ENCODE results near the gene VNN1.
"Not testable (repeated sequence)": the region's sequence is repeated elsewhere in the genome, so short reads cannot be mapped to it uniquely, and the experiment has no call there.

Gene VNN1

DNA sequence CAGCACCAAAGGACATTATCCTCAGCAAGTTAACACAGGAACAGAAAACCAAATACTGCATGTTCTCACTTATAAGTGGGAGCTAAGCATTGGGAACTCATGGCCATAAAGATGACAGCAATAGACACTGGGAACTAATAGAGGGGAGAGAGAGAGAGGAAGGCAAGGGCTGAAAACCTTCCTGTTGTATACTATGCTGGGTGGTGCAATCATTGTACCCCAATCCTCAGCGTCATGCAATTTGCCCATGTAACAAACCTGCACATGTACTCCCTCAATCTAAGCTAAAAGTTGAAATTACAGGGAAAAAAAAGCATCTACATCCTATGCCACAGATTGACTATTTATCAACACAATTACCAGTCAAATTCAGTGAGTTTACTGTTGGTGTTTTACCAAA lies 20.0 kb upstream of the VNN1 start:
- H3K9me3 Mint-ChIP-seq, result peaks cover 10 to 13% of the 10 kb centered on the region in 2 donors
- no peak overlapping the region for H3K4me3 Mint-ChIP-seq
- no peaks in the 10 kb centered on the region for H3K27me3 Mint-ChIP-seq
- ATAC-seq (no peak), DNase-seq (no peak)
- H3K4me1 Mint-ChIP-seq, result peaks cover 18% of the 10 kb centered on the region
- H3K27ac Mint-ChIP-seq, result no peak overlapping the region

- peaks cover 5 to 8% of the 10 kb centered on the region in 2 donors for H3K9me3 Mint-ChIP-seq
- no peak for DNase-seq
- no peaks in the 10 kb centered on the region for H3K27me3 Mint-ChIP-seq
- H3K27ac Mint-ChIP-seq, result no peak overlapping the region
- H3K4me1 Mint-ChIP-seq, result peaks cover 18% of the 10 kb centered on the region
- no peak for ATAC-seq
- H3K4me3 Mint-ChIP-seq, result no peak overlapping the region
These were observed 19.4 kb upstream of the VNN1 start for GRCh38 chr6:132733283-132733682.

DNA sequence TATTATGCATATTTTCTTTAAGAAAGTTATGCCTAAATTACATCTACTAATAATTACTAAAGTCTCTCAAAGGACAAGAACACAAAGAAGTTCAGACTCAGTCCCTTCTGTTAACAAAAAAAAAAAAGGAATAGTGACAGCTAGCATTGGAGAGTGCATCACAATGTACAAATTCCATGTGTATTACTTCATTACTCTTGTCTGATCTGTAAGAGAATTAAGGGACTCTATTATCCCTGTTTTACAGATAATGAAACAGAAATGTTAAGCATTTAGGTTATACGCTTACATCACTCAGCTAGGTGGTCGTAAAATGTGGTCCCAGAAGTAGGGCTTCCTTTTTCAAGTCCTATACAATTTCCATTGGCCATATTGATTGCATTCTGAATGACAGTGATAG lies 17.2 kb upstream of the VNN1 start:
- ATAC-seq (no peak), DNase-seq (no peak)
- H3K9me3 Mint-ChIP-seq, result no peaks in the 10 kb centered on the region
- H3K27ac Mint-ChIP-seq, result peak overlapping the region in 1 of 2 donors; percentile 74
- H3K27me3 Mint-ChIP-seq, result no peaks in the 10 kb centered on the region
- no peak overlapping the region for H3K4me3 Mint-ChIP-seq
- peaks cover 12% of the 10 kb centered on the region for H3K4me1 Mint-ChIP-seq

DNA sequence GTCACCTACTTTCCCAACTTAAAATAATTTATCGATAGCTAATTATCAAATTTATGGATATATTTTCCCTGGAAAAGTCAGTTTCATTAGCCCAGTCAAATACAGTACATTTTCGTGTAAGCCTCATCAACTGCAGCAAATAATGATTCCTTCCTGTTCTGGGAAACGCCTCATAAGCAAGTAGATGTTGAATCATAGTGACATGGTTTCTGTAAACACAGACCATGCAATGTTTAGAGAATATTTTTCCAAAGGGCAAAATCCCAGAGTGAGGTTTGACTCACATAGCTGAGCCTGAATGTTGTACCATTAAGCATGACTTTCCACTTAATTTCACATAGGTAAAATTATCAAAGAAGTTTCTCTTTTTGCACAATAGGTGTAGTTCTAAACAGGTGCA lies 16.7 kb upstream of the VNN1 start:
- Mint-ChIP-seq H3K27ac (no peak overlapping the region), H3K4me1 (peaks cover 14% of the 10 kb centered on the region), H3K4me3 (no peak overlapping the region), H3K27me3 (no peaks in the 10 kb centered on the region), H3K9me3 (no peaks in the 10 kb centered on the region)
- ATAC-seq (no peak), DNase-seq (no peak)

- H3K4me1 Mint-ChIP-seq, result peaks cover 17% of the 10 kb centered on the region
- DNase-seq, result no peak
- no peaks in the 10 kb centered on the region for H3K27me3 Mint-ChIP-seq
- H3K27ac Mint-ChIP-seq, result no peak overlapping the region
- ATAC-seq, result no peak
- H3K4me3 Mint-ChIP-seq, result no peak overlapping the region
- H3K9me3 Mint-ChIP-seq, result no peaks in the 10 kb centered on the region
These were observed 14.8 kb upstream of the VNN1 start for GRCh38 chr6:132728616-132729015.

DNA sequence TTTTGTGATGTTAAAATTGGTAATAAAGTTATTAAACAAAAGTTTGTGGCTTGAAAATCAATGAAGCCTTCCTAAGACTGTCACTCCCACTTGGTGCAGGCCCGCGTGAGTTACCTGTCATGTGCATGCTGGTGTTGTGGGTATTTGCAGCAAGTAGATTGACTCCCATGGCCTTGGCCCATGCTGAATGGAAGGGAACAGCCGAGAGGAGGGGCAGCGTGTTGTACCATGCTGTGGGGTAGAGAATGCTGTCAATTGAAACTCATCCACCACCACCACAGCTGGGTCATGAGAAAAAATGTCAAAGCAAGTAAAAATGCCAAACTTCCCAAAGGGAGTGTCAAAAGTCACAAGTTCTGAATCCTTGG lies 12.7 kb upstream of the VNN1 start:
- Mint-ChIP-seq H3K27ac (peak overlapping the region in 1 of 2 donors; percentile 6), H3K4me3 (no peak overlapping the region), H3K4me1 (peaks cover 17% of the 10 kb centered on the region), H3K9me3 (no peaks in the 10 kb centered on the region), H3K27me3 (no peaks in the 10 kb centered on the region)
- ATAC-seq, result no peak
- DNase-seq, result no peak

DNA sequence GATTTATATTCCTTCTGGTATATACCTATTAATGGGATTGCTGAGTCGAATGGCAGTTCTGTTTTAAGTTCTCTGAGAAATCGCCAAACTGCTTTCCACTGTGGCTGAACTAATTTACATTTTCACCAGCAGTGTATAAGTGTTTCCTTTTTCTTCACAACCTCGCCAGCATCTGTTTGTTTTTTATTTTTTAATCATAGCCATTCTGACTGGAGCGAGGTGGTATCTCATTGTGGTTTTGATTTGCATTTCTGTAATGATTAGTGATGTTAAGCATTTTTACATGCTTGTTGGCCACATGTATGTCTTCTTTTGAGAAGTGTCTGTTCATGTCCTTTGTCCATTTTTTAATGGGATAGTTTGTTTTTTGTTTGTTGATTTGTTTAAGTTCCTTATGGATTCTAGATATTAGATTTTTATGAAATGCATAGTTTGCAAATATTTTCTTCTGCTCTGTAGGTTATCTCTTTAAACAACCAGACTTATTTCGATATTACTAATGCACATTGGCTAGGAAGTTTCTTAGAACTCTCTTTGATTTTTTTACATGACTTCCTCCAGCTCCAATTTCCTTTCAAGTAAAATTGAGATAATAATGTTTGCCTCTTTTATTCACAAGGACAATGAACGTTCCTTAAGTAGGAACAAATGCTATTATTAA lies 12.2 kb upstream of the VNN1 start:
- DNase-seq (no peak), ATAC-seq (no peak)
- H3K9me3 Mint-ChIP-seq, result no peaks in the 10 kb centered on the region
- no peak overlapping the region for H3K27ac Mint-ChIP-seq
- H3K4me1 Mint-ChIP-seq, result peaks cover 17% of the 10 kb centered on the region
- no peak overlapping the region for H3K4me3 Mint-ChIP-seq
- H3K27me3 Mint-ChIP-seq, result no peaks in the 10 kb centered on the region

DNA sequence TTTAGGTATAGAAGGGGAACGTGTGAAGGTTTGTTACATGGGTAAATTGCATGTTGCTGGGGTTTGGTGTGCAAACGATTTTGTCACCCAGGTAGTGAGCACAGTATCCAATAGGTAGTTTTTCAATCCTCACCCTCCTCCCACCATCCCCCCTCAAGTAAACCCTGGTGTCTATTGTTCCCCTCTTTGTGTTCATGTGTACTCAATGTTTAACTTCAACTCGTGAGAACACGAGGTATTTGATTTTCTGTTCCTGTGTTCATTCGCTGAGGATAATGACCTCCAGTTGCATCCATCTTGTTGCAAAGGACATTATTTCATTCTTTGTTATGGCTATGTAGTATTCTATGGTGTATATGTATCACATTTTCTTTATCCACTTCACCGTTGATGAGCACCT lies 11.6 kb upstream of the VNN1 start:
- H3K4me3 Mint-ChIP-seq, result no peak overlapping the region
- peaks cover 17% of the 10 kb centered on the region for H3K4me1 Mint-ChIP-seq
- ATAC-seq (no peak), DNase-seq (no peak)
- H3K27ac Mint-ChIP-seq, result no peak overlapping the region
- no peaks in the 10 kb centered on the region for H3K27me3 Mint-ChIP-seq
- H3K9me3 Mint-ChIP-seq, result no peaks in the 10 kb centered on the region

DNA sequence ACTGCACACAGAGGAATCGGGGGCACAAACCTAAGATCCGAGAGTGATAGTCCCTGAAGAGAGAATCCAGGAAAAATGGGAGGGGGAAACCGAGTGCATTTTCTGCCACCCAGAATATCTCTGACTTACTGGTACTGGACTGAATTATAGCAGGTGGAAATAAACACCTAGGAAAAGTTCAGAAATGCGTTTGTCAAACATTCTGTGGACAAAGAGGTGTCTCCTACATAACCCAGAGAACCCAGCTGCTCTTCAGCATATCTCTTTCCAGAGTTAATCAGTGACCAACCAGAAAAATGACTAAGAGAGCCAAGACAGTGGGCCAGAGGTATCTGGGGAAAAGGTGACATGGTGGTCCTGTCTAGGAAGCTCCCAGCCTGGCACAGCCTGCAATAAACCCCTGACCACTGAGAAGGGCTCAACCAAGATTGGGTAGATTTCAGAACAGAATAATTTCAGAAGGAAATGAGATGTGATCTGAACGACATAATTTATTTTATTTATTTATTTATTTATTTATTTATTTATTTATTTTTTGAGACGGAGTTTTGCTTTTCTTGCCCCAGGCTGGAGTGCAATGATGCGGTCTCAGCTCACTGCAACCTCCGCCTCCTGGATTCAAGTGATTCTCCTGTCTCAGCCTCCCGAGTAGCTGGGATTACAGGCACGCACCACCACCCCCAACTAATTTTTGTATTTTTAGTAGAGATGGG lies 6.0 kb upstream of the VNN1 start:
- Mint-ChIP-seq H3K27me3 (peaks cover 7% of the 10 kb centered on the region), H3K9me3 (no peaks in the 10 kb centered on the region), H3K4me1 (no peaks in the 10 kb centered on the region), H3K4me3 (no peak overlapping the region), H3K27ac (no peak overlapping the region)
- DNase-seq (no peak), ATAC-seq (no peak)

DNA sequence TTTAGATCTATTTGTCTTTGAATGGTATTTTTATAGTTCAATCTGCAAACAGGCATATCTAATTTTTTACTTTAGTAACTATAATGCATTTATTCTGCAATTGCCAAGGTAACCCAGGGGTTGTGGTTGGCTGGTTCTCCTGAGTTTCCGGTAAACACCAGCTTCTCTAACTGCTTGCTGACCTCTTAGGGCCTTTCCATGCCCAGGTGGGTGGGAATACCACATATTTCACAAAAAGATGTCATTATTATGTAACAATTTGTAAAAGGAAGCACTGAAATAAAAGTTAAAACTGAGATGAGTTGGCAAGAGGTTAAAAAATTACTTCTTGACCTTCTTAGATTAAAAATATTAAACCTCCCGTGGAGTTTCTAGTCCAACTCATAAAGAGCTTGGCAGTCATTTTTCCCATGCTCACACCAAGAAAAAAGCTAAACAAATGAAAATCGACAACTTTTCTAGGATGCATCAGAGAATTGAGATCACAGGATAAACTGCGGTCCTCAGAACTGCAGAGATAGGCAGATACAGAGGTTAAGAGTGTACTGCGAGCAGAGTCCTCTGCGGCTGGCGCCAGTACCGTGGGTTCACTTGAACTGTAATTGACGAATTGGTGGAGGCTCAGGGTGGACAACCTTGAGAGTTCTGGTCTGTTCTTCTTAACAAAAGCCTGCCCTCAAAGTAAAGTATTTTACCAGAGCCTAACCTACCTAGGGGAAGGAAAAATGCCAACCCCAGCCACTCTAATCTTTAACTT lies 2.2 kb upstream of the VNN1 start:
- H3K27me3 Mint-ChIP-seq, result peaks cover 21% of the 10 kb centered on the region
- no peak for DNase-seq
- H3K9me3 Mint-ChIP-seq, result no peaks in the 10 kb centered on the region
- H3K27ac Mint-ChIP-seq, result no peak overlapping the region
- no peak overlapping the region for H3K4me3 Mint-ChIP-seq
- H3K4me1 Mint-ChIP-seq, result no peaks in the 10 kb centered on the region
- no peak for ATAC-seq

- no peak overlapping the region for H3K27ac Mint-ChIP-seq
- no peak overlapping the region for H3K4me3 Mint-ChIP-seq
- H3K4me1 Mint-ChIP-seq, result no peaks in the 10 kb centered on the region
- DNase-seq (no peak), ATAC-seq (no peak)
- H3K27me3 Mint-ChIP-seq, result peaks cover 21% of the 10 kb centered on the region
- H3K9me3 Mint-ChIP-seq, result no peaks in the 10 kb centered on the region
These were observed 1.3 kb upstream of the VNN1 start for GRCh38 chr6:132715204-132715603.

GRCh38 chr6:132714160-132714559 lies 305 bp upstream of the VNN1 start:
- DNase-seq (no peak), ATAC-seq (no peak)
- Mint-ChIP-seq H3K4me1 (no peaks in the 10 kb centered on the region), H3K9me3 (no peaks in the 10 kb centered on the region), H3K4me3 (no peak overlapping the region), H3K27ac (no peak overlapping the region), H3K27me3 (peaks cover 21% of the 10 kb centered on the region)

DNA sequence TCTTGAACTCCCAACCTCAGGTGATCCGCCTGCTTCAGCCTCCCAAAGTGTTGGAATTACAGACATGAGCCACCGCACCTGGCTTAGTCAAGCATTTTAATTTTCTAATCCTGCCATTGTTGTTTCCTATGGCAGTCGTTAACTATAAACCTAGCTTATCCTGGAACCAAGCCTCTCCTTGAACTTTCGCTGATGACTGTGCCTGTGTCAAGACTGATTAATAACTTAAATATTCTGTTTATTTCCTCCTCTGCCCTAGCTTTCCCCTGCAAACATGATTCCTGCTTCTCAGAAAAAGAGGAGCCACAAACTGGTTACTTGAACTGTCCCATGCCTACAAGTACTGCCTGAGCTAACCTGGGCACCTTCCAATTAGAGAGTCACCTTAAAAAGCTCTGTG lies 1.5 kb downstream of the VNN1 start:
- ATAC-seq (no peak), DNase-seq (no peak)
- Mint-ChIP-seq H3K4me1 (no peaks in the 10 kb centered on the region), H3K27ac (no peak overlapping the region), H3K4me3 (no peak overlapping the region), H3K9me3 (no peaks in the 10 kb centered on the region), H3K27me3 (peaks cover 32% of the 10 kb centered on the region)

- Mint-ChIP-seq H3K27me3 (peaks cover 38% of the 10 kb centered on the region), H3K27ac (no peak overlapping the region), H3K4me3 (no peak overlapping the region), H3K4me1 (no peaks in the 10 kb centered on the region), H3K9me3 (peaks cover 4 to 10% of the 10 kb centered on the region in 2 donors)
- ATAC-seq (no peak), DNase-seq (no peak)
These were observed 5.1 kb downstream of the VNN1 start for GRCh38 chr6:132708771-132709170.

GRCh38 chr6:132708002-132708401 lies 5.9 kb downstream of the VNN1 start:
- Mint-ChIP-seq H3K9me3 (peaks cover 4 to 10% of the 10 kb centered on the region in 2 donors), H3K27ac (no peak overlapping the region), H3K27me3 (peaks cover 42% of the 10 kb centered on the region), H3K4me3 (no peak overlapping the region), H3K4me1 (no peaks in the 10 kb centered on the region)
- DNase-seq, result no peak
- ATAC-seq, result no peak

DNA sequence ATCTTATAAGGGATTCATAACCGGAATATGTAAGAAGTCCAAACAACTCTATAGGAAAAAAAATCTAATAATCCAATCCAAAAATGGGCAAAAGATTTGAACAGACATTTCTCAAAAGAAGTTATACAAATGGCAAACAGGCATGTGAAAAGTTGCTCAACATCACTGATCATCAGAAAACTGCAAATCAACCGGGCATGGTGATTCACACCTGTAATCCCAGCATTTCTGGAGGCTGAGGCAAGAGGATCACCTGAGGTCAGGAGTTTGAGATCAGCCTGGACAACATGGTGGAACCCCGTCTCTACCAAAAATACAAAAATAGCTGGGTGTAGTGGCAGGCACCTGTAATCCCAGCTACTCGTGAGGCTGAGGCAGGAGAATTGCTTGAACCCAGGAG lies 7.1 kb downstream of the VNN1 start:
- ATAC-seq, H3K4me1 Mint-ChIP-seq, H3K27ac Mint-ChIP-seq, DNase-seq, H3K4me3 Mint-ChIP-seq: not testable (repeated sequence)
- Mint-ChIP-seq H3K9me3 (peaks cover 4 to 10% of the 10 kb centered on the region in 2 donors), H3K27me3 (peaks cover 54% of the 10 kb centered on the region)
